ENCODE data around the gene DPP7.

DNA sequence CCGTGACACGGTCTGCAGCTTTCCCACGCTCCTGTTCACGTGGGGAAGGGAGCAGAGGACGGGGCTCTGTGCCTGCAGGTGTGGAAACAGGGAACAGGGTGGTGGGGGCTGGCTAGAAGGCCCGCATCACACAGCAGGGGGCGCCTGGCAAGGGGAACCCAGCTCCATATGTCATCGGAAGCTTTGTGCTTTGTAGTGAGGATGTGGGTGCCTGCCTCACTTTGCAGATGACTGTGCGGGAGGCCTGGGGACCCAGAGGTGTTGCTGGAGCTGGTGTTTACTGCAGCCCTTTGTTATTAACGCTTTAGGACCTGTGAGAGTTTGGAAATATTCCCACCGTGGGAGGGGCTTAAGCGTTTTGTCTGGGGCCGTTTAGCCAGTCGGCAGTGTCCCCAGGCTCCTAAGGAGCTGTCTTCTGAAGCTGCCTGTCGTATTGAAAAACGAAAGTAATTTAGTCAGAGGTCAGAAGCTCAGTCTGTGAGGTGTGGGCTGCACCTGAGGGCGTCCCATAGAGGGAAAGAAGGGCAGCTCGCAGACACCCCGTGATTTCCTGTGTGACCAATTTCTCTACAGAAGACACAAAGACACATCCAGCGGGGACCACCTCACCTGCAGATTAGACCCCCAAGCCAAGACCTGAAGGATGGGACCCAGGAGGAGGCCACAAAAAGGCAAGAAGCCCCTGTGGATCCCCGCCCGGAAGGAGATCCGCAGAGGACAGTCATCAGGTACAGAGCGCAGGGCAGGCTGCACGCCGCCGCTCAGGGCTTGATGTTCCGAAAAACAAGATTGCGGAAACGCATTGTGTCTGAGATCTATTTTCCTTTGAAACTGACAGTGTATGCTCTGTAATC is 18.6 kb downstream of the DPP7 start:
- TF ChIP-seq, protein P1, sequence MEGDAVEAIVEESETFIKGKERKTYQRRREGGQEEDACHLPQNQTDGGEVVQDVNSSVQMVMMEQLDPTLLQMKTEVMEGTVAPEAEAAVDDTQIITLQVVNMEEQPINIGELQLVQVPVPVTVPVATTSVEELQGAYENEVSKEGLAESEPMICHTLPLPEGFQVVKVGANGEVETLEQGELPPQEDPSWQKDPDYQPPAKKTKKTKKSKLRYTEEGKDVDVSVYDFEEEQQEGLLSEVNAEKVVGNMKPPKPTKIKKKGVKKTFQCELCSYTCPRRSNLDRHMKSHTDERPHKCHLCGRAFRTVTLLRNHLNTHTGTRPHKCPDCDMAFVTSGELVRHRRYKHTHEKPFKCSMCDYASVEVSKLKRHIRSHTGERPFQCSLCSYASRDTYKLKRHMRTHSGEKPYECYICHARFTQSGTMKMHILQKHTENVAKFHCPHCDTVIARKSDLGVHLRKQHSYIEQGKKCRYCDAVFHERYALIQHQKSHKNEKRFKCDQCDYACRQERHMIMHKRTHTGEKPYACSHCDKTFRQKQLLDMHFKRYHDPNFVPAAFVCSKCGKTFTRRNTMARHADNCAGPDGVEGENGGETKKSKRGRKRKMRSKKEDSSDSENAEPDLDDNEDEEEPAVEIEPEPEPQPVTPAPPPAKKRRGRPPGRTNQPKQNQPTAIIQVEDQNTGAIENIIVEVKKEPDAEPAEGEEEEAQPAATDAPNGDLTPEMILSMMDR (IDR thresholded peaks at IDR 0.05; ENCODE audit: low read depth, low read length): peak; percentile 66
- TF ChIP-seq EZH2phosphoT487 (IDR thresholded peaks at IDR 0.05; ENCODE audit: low read depth): no peak
